ENCODE results near the gene TLDC2.

DNA sequence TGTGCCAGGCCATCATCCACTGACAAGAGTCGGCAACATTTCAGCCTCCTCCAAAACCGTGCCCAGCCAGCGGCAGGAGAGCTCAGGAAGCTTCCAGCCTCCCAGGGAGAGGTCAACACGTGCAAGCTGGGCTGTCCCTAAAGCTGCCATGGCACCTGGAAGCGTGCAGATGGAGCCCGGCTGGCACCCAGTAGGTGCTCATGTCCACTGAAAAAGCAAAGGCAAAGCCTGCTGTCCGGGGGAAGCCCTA, 14.4 kb upstream of the TLDC2 start:
- TF ChIP-seq POLR2A (IDR thresholded peaks at IDR 0.05; ENCODE audit: low read length): no peak
- no peak for TF ChIP-seq GATA1 (IDR thresholded peaks at IDR 0.05; ENCODE audit: low read depth, low read length)

Data from erythroblast (primary cell).